ENCODE data around the gene PLA2G7.

Gene PLA2G7

DNA sequence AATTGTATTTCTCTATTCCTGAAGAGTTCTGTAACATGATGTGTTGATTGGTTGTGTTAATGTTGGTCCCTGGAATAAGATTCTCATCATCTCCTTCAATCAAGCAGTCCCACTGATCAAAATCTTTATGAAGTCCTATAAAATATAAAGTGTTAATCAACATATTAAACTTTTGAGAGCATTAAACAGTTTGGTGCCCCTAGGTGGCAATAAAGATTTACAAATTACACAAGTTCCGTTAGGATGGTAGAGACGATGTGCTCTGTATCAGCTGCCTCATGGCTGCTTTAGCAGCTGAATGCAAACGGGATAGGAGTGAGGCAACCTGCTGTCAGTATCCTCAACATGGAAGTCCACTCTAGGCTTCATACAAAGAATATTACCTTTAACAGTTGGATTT lies 30.6 kb downstream of the PLA2G7 start:
- H3K27ac ChIP-seq (ENCODE audit: extremely low read depth, low read depth, low read length) = no peak overlapping the region
- H3K9me3 ChIP-seq (ENCODE audit: control insufficient read depth, insufficient read depth, low read depth, low read length) = no peaks in the 10 kb centered on the region
- no peak overlapping the region for H3K4me3 ChIP-seq (ENCODE audit: low read depth, low read length)
- H3K36me3 ChIP-seq (ENCODE audit: control insufficient read depth in 2 of 2, insufficient read depth in 1 of 2, low read length in 2 of 2) = no peaks in the 10 kb centered on the region
- peak; percentile 54 for TF ChIP-seq ZBTB17 (tag by site-specific recombination; IDR thresholded peaks at IDR 0.05)
- TF ChIP-seq ZNF391 (tag by site-specific recombination; IDR thresholded peaks at IDR 0.05; ENCODE audit: borderline replicate concordance, low read depth) = no peak
- TF ChIP-seq, protein P1, sequence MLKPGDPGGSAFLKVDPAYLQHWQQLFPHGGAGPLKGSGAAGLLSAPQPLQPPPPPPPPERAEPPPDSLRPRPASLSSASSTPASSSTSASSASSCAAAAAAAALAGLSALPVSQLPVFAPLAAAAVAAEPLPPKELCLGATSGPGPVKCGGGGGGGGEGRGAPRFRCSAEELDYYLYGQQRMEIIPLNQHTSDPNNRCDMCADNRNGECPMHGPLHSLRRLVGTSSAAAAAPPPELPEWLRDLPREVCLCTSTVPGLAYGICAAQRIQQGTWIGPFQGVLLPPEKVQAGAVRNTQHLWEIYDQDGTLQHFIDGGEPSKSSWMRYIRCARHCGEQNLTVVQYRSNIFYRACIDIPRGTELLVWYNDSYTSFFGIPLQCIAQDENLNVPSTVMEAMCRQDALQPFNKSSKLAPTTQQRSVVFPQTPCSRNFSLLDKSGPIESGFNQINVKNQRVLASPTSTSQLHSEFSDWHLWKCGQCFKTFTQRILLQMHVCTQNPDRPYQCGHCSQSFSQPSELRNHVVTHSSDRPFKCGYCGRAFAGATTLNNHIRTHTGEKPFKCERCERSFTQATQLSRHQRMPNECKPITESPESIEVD (tag by site-specific recombination; IDR thresholded peaks at IDR 0.05) = no peak
- TF ChIP-seq, protein P2, sequence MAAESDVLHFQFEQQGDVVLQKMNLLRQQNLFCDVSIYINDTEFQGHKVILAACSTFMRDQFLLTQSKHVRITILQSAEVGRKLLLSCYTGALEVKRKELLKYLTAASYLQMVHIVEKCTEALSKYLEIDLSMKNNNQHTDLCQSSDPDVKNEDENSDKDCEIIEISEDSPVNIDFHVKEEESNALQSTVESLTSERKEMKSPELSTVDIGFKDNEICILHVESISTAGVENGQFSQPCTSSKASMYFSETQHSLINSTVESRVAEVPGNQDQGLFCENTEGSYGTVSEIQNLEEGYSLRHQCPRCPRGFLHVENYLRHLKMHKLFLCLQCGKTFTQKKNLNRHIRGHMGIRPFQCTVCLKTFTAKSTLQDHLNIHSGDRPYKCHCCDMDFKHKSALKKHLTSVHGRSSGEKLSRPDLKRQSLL (tag by site-specific recombination; IDR thresholded peaks at IDR 0.05) = peak; percentile 37; the same call in 1 of the 2 replicates
- no peak for TF ChIP-seq KLF1 (tag by site-specific recombination; IDR thresholded peaks at IDR 0.05)
- TF ChIP-seq, protein P3, sequence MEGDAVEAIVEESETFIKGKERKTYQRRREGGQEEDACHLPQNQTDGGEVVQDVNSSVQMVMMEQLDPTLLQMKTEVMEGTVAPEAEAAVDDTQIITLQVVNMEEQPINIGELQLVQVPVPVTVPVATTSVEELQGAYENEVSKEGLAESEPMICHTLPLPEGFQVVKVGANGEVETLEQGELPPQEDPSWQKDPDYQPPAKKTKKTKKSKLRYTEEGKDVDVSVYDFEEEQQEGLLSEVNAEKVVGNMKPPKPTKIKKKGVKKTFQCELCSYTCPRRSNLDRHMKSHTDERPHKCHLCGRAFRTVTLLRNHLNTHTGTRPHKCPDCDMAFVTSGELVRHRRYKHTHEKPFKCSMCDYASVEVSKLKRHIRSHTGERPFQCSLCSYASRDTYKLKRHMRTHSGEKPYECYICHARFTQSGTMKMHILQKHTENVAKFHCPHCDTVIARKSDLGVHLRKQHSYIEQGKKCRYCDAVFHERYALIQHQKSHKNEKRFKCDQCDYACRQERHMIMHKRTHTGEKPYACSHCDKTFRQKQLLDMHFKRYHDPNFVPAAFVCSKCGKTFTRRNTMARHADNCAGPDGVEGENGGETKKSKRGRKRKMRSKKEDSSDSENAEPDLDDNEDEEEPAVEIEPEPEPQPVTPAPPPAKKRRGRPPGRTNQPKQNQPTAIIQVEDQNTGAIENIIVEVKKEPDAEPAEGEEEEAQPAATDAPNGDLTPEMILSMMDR (tag by site-specific recombination; IDR thresholded peaks at IDR 0.05) = peak; percentile 24; the same call in 1 of the 2 replicates
- no peak for TF ChIP-seq ZFP37 (tag by site-specific recombination; IDR thresholded peaks at IDR 0.05)
- TF ChIP-seq, protein P4, sequence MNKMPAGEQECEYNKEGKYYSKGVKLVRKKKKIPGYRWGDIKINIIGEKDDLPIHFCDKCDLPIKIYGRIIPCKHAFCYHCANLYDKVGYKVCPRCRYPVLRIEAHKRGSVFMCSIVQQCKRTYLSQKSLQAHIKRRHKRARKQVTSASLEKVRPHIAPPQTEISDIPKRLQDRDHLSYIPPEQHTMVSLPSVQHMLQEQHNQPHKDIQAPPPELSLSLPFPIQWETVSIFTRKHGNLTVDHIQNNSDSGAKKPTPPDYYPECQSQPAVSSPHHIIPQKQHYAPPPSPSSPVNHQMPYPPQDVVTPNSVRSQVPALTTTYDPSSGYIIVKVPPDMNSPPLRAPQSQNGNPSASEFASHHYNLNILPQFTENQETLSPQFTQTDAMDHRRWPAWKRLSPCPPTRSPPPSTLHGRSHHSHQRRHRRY (tag by site-specific recombination; IDR thresholded peaks at IDR 0.05) = no peak
- TF ChIP-seq ZNF654 (tag by site-specific recombination; IDR thresholded peaks at IDR 0.05; ENCODE audit: low read depth) = peak; percentile 66
- H3K4me1 ChIP-seq (ENCODE audit: control insufficient read depth, insufficient read depth, low read length) = peaks cover 11% of the 10 kb centered on the region
- CTCF ChIA-PET = interaction anchor here (0.7 to 3.6 kb wide), 19 partner anchors 9 to 484 kb away, joined by 3 to 21 read pairs (median 4); no protein-coding TSS in a partner anchor
- POLR2A ChIA-PET = no interaction called here

DNA sequence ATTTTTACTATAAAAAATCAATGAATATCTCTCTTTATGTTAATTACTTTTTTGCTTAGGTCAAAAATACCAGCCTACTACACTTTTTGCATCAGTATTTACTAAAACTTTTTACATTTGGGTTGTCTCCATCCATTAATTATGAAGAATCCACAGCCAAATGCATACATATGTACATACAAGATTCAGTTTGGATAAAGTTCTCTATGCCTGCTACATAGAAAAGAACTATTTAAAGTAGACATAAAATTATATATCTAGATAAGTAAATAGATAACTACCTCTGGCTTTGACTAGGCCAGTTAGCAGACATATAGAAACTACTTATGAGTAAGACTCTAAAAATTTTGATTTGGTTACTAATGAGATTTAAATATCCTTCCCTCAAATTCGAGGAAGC lies 35.2 kb downstream of the PLA2G7 start:
- ChIA-PET POLR2A (no interaction called here), CTCF (interaction anchor here (0.7 to 1.0 kb wide), 2 partner anchors 80 to 479 kb away, joined by 3 read pairs; no protein-coding TSS in a partner anchor)
- Histone ChIP-seq H3K9me3 (ENCODE audit: control insufficient read depth, insufficient read depth, low read depth, low read length) (no peaks in the 10 kb centered on the region), H3K36me3 (ENCODE audit: control insufficient read depth in 2 of 2, insufficient read depth in 1 of 2, low read length in 2 of 2) (no peaks in the 10 kb centered on the region), H3K27ac (ENCODE audit: extremely low read depth, low read depth, low read length) (no peak overlapping the region), H3K4me3 (ENCODE audit: low read depth, low read length) (no peak overlapping the region), H3K4me1 (ENCODE audit: control insufficient read depth, insufficient read depth, low read length) (peaks cover 5% of the 10 kb centered on the region)
- TF ChIP-seq ZNF341 (tag by site-specific recombination; IDR thresholded peaks at IDR 0.05; ENCODE audit: low read depth) (no peak), ZNF623 (tag by site-specific recombination; IDR thresholded peaks at IDR 0.05) (no peak), ZNF792 (tag by site-specific recombination; IDR thresholded peaks at IDR 0.05) (no peak)

DNA sequence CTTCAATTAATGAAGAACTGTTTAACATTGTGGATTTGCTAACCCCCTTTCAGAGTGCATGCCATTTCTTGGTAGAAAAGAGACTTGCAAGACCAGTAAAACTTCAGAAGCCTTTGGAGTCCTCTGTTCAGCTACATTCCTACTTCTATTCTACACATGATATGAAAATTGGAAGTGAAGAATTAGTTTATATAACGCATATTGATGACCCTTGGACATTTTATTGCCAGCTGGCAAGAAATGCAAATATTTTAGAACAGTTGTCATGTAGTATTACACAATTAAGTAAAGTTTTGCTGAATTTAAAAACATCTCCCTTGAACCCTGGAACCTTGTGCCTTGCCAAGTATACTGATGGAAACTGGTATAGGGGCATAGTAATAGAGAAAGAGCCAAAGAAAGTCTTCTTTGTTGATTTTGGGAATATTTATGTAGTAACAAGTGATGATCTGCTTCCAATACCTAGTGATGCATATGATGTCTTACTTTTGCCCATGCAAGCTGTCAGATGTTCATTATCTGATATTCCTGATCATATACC lies 44.2 kb downstream of the PLA2G7 start:
- no peaks in the 10 kb centered on the region for H3K9me3 ChIP-seq (ENCODE audit: control insufficient read depth, insufficient read depth, low read depth, low read length)
- ChIA-PET CTCF (interaction anchor here (0.6 to 1.2 kb wide), 3 partner anchors 16 to 300 kb away, joined by 3 to 4 read pairs (median 3); no protein-coding TSS in a partner anchor), POLR2A (no interaction called here)
- no peak overlapping the region for H3K27ac ChIP-seq (ENCODE audit: extremely low read depth, low read depth, low read length)
- no peaks in the 10 kb centered on the region for H3K4me1 ChIP-seq (ENCODE audit: control insufficient read depth, insufficient read depth, low read length)
- no peaks in the 10 kb centered on the region for H3K36me3 ChIP-seq (ENCODE audit: control insufficient read depth in 2 of 2, insufficient read depth in 1 of 2, low read length in 2 of 2)
- no peak overlapping the region for H3K4me3 ChIP-seq (ENCODE audit: low read depth, low read length)
- TF ChIP-seq ZNF423 (tag by site-specific recombination; IDR thresholded peaks at IDR 0.05) = no peak
- TF ChIP-seq ZNF37A (tag by site-specific recombination; IDR thresholded peaks at IDR 0.05) = no peak
- no peak for TF ChIP-seq ZIC2 (tag by site-specific recombination; IDR thresholded peaks at IDR 0.05)
- TF ChIP-seq GLIS2 (tag by site-specific recombination; IDR thresholded peaks at IDR 0.05) = no peak
- TF ChIP-seq, protein P2 (tag by site-specific recombination; IDR thresholded peaks at IDR 0.05) = no peak
- no peak for TF ChIP-seq ZNF311 (tag by site-specific recombination; IDR thresholded peaks at IDR 0.05; ENCODE audit: borderline replicate concordance)
- TF ChIP-seq HOXA7 (CRISPR knock-in tag; IDR thresholded peaks at IDR 0.05; ENCODE audit: borderline replicate concordance) = no peak
- TF ChIP-seq GLI4 (tag by site-specific recombination; IDR thresholded peaks at IDR 0.05) = no peak
- TF ChIP-seq ZBTB48 (tag by site-specific recombination; IDR thresholded peaks at IDR 0.05) = no peak
- TF ChIP-seq ZNF843 (tag by site-specific recombination; IDR thresholded peaks at IDR 0.05) = no peak
- TF ChIP-seq ZBTB20 (tag by site-specific recombination; IDR thresholded peaks at IDR 0.05) = no peak
- TF ChIP-seq ZBTB1 (tag by site-specific recombination; IDR thresholded peaks at IDR 0.05) = no peak
- TF ChIP-seq, protein P5, sequence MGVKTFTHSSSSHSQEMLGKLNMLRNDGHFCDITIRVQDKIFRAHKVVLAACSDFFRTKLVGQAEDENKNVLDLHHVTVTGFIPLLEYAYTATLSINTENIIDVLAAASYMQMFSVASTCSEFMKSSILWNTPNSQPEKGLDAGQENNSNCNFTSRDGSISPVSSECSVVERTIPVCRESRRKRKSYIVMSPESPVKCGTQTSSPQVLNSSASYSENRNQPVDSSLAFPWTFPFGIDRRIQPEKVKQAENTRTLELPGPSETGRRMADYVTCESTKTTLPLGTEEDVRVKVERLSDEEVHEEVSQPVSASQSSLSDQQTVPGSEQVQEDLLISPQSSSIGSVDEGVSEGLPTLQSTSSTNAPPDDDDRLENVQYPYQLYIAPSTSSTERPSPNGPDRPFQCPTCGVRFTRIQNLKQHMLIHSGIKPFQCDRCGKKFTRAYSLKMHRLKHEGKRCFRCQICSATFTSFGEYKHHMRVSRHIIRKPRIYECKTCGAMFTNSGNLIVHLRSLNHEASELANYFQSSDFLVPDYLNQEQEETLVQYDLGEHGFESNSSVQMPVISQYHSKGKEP (tag by site-specific recombination; IDR thresholded peaks at IDR 0.05) = no peak
